ENCODE results near the gene UFC1.
A peak's percentile ranks its signal among the peaks of the same experiment; 100 is the strongest.
"Not testable (repeated sequence)": the region's sequence is repeated elsewhere in the genome, so short reads cannot be mapped to it uniquely, and the experiment has no call there.

UFC1 gene

DNA sequence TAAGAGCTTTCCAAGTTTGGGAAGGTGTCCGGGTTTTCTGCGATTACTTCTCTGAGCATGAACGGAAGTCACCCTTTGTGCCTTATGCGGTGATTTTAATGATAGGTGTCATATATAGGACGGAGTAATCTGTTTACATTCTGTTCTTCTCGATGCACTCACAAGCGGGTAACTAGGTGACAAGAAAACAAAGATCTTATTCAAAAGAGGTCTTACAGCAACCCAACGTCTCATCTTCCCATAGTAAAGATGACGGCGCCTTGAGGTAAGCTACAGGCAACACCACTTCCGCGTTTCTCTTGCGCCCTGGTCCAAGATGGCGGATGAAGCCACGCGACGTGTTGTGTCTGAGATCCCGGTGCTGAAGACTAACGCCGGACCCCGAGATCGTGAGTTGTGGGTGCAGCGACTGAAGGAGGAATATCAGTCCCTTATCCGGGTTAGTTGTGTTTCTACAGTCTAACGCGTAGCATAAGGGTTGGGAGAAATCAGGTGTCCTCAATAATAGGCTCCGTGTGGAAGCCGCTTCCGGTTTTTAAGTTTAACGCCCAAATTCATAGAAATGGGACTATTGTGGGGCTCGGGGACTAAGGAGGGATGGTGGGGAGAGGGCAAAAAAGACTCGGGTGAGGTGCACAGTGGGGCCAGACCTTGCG lies at the start of gene UFC1:
Gene UFC1, plus strand, starts transcription at position 297 of the 656 bp plus-strand sequence. Its CDS starts 20 bp downstream, at position 317.
- H3K4me1 Mint-ChIP-seq, result peaks cover 21% of the 10 kb centered on the region
- peak; percentile 97 for ATAC-seq
- no peaks in the 10 kb centered on the region for H3K27me3 Mint-ChIP-seq
- H3K9me3 Mint-ChIP-seq, result no peaks in the 10 kb centered on the region
- peaks cover 22% of the 10 kb centered on the region for H3K36me3 Mint-ChIP-seq
- peak within 1 kb of the TSS; percentile 98 for H3K4me3 Mint-ChIP-seq
- peak within 1 kb of the TSS; percentile 100 for H3K27ac Mint-ChIP-seq

DNA sequence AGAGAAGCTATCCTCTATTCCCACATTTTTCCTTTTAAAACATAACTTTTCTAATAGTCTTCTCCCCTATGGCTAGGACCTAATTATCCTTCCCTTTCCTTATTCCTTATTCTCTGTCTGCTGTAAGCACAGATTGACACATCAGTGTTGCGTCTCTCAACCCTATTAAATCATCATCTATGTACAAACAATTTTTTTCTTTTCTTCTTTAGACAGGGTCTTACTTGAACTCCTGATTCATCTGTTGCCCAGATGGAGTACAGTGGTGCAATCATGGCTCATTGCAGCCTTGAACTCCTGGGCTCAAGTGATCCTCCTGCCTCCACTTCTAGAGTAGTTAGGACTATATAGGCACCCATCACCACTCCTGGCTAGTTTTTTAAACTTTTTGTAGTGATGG lies 47.3 kb upstream of the UFC1 start:
- Mint-ChIP-seq H3K4me1 (peaks cover 27% of the 10 kb centered on the region), H3K27ac (no peak overlapping the region), H3K36me3 (peaks cover 21% of the 10 kb centered on the region), H3K4me3 (no peak overlapping the region), H3K9me3 (no peaks in the 10 kb centered on the region), H3K27me3 (no peaks in the 10 kb centered on the region)
- no peak for ATAC-seq

DNA sequence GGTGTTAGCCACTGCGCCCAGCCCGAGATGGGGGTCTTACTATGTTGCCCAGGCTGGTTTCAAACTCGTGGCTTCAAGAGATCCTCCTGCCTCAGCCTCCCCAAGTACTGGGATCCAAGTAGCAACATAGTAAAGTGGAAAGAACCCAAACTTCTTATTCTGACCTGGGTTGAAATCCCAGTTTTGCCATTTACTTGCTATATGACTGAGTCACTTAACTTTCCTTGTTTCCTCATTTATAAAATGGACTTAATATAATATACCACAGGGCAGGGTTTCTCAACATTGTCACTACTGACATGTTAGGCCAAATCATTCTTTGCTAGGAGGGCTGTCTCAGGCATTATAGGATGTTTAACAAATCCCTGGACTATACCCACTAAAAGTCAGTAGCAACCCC lies 42.7 kb upstream of the UFC1 start:
- ATAC-seq, result no peak
- Mint-ChIP-seq H3K27ac (peak overlapping the region; percentile 27), H3K4me1 (peaks cover 58% of the 10 kb centered on the region), H3K27me3 (no peaks in the 10 kb centered on the region), H3K9me3 (no peaks in the 10 kb centered on the region), H3K36me3 (peaks cover 19% of the 10 kb centered on the region), H3K4me3 (no peak overlapping the region)

DNA sequence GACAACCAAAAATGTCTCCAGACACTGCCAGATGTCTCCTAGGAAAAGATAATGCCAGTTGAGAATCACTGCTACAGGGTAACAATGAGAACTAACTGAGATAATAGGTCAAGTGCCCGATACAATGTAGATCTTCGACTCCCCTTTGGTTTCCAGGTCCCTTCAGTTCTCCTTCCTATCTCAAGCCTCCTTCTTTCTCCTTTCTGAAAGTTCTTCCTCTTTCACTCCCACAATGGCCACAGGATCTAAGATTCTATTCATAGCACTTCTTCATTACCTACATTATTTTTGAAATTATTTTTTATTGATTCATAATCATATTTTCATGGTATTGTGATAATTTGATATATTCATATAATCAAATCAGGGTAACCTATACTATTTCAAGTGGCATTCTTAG lies 42.3 kb upstream of the UFC1 start:
- H3K36me3 Mint-ChIP-seq, result peaks cover 15% of the 10 kb centered on the region
- H3K9me3 Mint-ChIP-seq, result no peaks in the 10 kb centered on the region
- H3K27ac Mint-ChIP-seq, result peak overlapping the region; percentile 27
- ATAC-seq, result no peak
- no peaks in the 10 kb centered on the region for H3K27me3 Mint-ChIP-seq
- H3K4me3 Mint-ChIP-seq, result no peak overlapping the region
- peaks cover 58% of the 10 kb centered on the region for H3K4me1 Mint-ChIP-seq

DNA sequence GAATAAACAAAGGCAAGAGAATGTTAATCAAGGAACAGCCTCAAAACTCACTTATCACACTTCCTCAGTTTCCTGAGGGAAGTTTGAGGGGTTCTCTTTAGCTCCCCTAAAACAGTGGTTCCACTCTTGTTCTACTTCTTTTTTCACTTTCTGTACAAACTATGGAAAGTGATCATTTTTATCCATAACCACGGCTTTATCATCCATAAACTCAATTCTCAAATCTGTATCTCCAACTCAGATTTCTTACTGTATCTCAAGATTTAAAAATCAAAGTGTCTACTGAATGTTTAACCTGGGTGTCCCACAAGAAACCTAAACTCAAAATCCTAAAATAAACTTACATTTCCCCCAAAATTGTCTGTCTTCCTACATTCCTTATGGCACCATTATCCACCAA lies 39.9 kb upstream of the UFC1 start:
- no peak overlapping the region for H3K27ac Mint-ChIP-seq
- peaks cover 9% of the 10 kb centered on the region for H3K36me3 Mint-ChIP-seq
- no peak for ATAC-seq
- H3K9me3 Mint-ChIP-seq, result no peaks in the 10 kb centered on the region
- peaks cover 69% of the 10 kb centered on the region for H3K4me1 Mint-ChIP-seq
- H3K27me3 Mint-ChIP-seq, result no peaks in the 10 kb centered on the region
- H3K4me3 Mint-ChIP-seq, result no peak overlapping the region

DNA sequence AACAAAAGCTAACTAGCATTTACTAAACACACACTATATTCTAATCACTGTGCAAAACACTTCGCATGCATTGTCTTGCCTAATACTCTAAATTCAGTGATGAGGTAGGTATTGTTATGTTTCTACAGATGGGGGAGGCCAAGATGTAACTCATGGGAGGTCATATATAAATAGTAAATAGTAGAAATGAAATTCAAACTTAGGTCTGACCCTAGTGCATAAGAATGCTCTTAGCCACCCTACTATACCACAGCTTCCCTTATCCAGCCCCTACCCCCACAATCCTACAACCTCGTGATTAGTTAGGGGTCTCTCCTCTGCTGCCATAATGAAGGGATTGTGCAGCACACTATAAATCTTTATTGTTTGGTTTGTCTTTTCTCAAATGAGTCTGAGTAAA lies 39.2 kb upstream of the UFC1 start:
- peaks cover 8% of the 10 kb centered on the region for H3K36me3 Mint-ChIP-seq
- ATAC-seq, result no peak
- H3K4me1 Mint-ChIP-seq, result peaks cover 73% of the 10 kb centered on the region
- no peaks in the 10 kb centered on the region for H3K9me3 Mint-ChIP-seq
- no peak overlapping the region for H3K27ac Mint-ChIP-seq
- H3K27me3 Mint-ChIP-seq, result no peaks in the 10 kb centered on the region
- H3K4me3 Mint-ChIP-seq, result no peak overlapping the region

DNA sequence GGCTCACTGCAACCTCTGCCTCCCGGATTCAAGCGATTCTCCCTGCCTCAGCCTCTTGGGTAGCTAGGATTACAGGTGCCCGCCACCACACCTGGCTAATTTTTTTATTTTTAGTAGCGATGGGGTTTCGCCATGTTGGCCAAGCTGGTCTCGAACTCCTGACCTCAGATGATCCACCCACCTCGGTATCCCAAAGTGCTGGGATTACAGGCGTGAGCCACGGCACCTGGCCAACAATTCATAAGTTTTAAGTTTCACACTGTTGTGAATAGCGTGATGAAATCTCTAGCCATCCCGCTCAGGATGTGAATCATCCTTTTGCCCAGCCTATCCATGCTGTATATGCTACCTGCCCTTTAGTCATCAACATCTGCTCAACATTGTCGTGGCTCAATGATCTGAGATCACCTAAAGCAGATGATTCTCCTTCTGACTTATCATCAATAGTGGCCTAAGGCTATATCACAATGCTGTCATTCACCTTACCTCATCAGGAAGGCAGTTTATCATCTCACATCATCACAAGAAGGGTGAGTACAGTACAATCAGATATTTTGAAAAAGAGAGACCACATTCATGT lies 38.6 kb upstream of the UFC1 start:
- H3K27ac Mint-ChIP-seq, result no peak overlapping the region
- no peaks in the 10 kb centered on the region for H3K27me3 Mint-ChIP-seq
- H3K9me3 Mint-ChIP-seq, result no peaks in the 10 kb centered on the region
- peaks cover 15% of the 10 kb centered on the region for H3K36me3 Mint-ChIP-seq
- H3K4me3 Mint-ChIP-seq, result no peak overlapping the region
- H3K4me1 Mint-ChIP-seq, result peaks cover 79% of the 10 kb centered on the region
- no peak for ATAC-seq

DNA sequence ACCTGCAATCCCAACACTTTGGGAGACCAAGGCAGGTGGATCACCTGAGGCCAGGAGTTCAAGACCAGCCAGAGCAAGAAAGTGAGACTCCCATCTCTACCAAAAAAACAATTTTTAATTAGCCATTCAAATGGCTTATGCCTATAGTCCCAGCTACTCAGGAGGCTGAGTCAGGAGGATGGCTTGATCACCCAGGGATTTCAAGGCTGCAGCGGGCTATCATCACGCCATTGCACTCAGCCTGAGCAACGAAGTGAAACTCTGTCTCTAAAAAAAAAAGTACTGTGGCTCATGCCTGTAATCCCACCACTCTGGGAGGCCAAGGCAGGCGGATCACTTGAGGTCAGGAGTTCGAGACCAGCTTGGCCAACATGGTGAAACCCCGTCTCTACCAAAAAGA lies 37.8 kb upstream of the UFC1 start:
- not testable (repeated sequence) for H3K4me3 Mint-ChIP-seq

DNA sequence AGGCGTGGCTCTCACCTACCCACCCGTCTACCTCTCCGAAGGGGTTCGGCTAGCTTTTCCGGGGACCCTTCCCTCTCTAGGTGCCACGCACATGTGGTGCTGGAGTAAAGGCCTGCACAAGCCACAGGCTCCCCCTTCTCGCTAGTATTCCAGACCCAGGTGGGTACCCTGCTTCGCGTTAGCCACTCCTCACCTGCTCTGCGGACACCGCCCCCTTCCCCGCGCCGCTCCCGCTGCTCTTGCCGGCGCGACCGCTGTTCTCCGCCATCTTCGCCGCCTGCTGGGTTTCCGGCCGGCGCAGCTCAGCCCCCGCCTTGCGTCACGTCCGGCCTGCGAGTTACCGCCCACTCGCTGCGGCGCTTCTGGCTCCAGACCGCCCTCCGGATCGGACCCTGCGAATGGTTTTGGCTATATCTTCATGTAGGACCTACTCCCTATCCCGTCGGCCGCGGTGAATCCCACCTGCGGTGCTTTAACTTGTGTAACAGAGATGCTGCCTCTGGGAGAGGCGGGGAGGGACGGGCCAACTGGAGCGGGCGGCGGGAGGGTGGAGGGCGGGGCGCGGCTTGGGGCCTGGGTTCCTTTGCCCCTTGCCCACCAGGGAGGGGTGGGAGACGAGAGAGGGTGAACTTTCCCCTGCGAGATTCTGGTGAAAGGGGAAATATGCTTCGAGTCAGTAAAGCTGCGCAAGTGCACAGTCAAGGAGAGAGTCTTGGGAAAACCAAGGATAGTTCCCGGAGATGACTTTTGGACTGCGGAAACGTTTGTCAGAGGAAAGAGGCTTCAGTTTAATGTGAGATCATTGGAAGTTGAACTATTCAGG lies 35.8 kb upstream of the UFC1 start, which contains the start of the genes NIT1 and PFDN2:
Gene NIT1, plus strand, starts transcription at position 347 of the 823 bp plus-strand sequence. Its CDS starts 72 bp downstream, at position 419.
Gene PFDN2, minus strand, starts transcription at position 279 of the 823 bp plus-strand sequence. Its CDS starts 11 bp downstream, at position 268.
- Mint-ChIP-seq H3K36me3 (peaks cover 37% of the 10 kb centered on the region), H3K27me3 (no peaks in the 10 kb centered on the region), H3K4me3 (peak within 1 kb of the TSS; percentile 92), H3K27ac (peak within 1 kb of the TSS; percentile 94), H3K4me1 (peaks cover 84% of the 10 kb centered on the region), H3K9me3 (no peaks in the 10 kb centered on the region)
- ATAC-seq, result peak; percentile 93

More for the DNA sequence above, 37.8 kb upstream of the UFC1 start:
- H3K27me3 Mint-ChIP-seq, H3K9me3 Mint-ChIP-seq, ATAC-seq: not testable (repeated sequence)
- peaks cover 84% of the 10 kb centered on the region for H3K4me1 Mint-ChIP-seq
- peaks cover 17% of the 10 kb centered on the region for H3K36me3 Mint-ChIP-seq
- H3K27ac Mint-ChIP-seq, result peak overlapping the region; percentile 94

DNA sequence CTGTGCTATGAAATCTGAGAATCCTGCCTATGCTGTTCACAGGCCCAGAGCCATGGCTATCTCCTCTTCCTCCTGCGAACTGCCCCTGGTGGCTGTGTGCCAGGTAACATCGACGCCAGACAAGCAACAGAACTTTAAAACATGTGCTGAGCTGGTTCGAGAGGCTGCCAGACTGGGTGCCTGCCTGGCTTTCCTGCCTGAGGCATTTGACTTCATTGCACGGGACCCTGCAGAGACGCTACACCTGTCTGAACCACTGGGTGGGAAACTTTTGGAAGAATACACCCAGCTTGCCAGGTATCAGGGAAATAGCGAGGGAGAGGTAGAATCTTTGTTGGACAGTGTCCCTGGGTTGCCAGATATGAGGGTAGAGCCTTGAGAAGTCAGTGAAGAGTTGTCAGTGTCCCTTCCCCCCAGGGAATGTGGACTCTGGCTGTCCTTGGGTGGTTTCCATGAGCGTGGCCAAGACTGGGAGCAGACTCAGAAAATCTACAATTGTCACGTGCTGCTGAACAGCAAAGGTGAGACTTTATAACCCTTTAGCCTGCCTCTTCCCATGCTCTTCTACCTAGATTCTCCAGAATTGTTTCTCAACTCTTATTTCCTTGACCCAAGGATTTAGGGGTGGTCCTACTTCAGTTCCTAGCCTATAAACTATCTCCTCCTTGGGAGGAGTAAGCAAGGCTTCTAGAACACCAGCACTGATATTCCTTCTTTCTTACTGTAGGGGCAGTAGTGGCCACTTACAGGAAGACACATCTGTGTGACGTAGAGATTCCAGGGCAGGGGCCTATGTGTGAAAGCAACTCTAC lies 34.5 kb upstream of the UFC1 start:
- Mint-ChIP-seq H3K9me3 (no peaks in the 10 kb centered on the region), H3K4me3 (peak overlapping the region; percentile 92), H3K4me1 (peaks cover 71% of the 10 kb centered on the region), H3K36me3 (peaks cover 46% of the 10 kb centered on the region), H3K27ac (peak overlapping the region; percentile 94), H3K27me3 (no peaks in the 10 kb centered on the region)
- peak; percentile 45 for ATAC-seq

DNA sequence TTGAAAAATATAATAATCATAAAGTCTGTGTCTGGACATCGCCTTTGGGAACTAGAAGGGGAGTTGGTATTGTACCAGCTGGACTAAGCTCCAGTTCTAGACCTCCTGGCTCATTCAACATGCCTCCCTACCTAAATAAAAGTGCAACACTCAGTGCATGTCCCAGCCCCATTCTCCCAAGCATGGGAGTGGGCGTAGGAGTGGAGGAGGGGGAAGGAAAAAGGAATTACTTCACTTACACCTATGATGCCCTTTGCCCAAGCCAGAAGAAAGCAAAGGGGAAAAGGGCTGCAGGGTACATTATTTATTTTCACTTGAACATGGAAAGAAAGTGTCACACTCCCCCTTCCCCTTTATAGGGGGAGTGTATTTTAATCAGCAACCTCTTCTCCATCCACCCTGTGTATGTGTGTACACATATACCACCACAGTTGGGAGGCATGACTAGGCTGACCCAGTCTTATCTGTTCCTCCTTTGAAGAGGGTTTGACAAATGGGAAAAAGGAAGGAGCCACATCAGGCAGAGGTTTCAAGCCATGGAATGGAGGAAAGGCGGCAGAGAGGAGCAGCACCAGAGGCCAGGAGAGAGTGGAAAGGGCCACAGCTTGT lies 32.6 kb upstream of the UFC1 start:
- no peaks in the 10 kb centered on the region for H3K27me3 Mint-ChIP-seq
- peaks cover 60% of the 10 kb centered on the region for H3K4me1 Mint-ChIP-seq
- H3K4me3 Mint-ChIP-seq, result peak overlapping the region; percentile 29
- H3K27ac Mint-ChIP-seq, result peak overlapping the region; percentile 83
- H3K9me3 Mint-ChIP-seq, result no peaks in the 10 kb centered on the region
- ATAC-seq, result no peak
- peaks cover 55% of the 10 kb centered on the region for H3K36me3 Mint-ChIP-seq

DNA sequence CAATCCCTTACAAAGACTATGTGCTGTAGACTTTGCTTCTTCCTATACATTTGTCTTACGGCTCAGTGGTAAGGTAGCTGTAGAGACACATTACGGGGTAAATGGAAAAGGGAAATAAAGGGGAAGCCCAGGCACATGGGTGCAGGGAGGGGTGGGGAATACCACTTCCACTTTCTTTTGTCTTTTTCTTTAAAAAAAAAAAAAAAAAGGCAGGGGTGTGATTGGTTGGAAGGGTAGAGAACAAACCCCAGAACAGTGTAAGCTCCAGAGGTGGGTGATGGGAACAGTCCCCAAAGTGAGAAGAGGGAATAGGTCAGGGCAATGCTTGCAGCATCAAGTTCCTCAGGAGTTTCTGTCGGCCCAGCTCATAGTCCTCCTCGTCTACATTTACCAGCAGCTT lies 31.9 kb upstream of the UFC1 start:
- Mint-ChIP-seq H3K9me3 (no peaks in the 10 kb centered on the region), H3K4me3 (no peak overlapping the region), H3K4me1 (peaks cover 60% of the 10 kb centered on the region), H3K36me3 (peaks cover 62% of the 10 kb centered on the region), H3K27me3 (no peaks in the 10 kb centered on the region), H3K27ac (peak overlapping the region; percentile 83)
- peak; percentile 39 for ATAC-seq

DNA sequence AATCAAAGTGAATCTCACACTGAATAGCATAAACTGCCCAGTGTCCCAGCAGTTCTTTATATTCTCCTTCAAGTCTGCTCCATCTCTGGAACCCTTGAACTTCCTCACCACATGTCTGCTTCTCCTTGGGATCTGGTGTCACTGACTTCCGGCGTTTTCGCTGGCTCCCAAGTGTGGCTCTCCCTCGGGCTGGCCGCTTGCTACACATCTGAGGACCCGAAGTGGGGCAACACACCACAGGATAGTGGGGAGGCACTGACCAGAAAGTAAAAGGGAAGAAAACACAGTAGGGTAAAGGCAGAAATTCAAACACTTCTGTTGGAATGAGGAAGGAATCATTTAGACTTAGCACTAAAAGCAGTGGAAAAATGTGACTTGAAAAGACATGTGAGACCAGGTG lies 30.8 kb upstream of the UFC1 start:
- H3K4me3 Mint-ChIP-seq, result no peak overlapping the region
- peaks cover 65% of the 10 kb centered on the region for H3K4me1 Mint-ChIP-seq
- no peaks in the 10 kb centered on the region for H3K9me3 Mint-ChIP-seq
- no peaks in the 10 kb centered on the region for H3K27me3 Mint-ChIP-seq
- H3K36me3 Mint-ChIP-seq, result peaks cover 68% of the 10 kb centered on the region
- no peak for ATAC-seq
- peak overlapping the region; percentile 23 for H3K27ac Mint-ChIP-seq

DNA sequence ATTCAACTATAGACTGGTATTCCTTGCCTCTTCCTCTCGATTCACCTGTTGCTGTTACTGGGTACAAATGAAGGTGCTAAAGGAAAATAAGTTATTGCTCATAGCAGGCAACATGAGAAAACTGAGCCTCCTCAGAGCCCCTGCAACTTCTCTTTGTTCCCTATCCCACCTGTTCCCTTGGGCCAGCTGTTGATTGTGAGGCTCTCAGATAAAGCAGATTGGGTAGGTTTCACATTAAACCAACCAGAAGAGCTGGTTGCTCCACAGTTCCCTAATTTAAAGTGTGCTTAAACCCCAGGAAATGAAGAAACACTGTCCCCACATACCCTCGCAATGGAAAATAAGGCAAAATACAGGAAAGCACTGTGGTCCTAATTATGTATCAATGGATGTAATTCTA lies 26.1 kb upstream of the UFC1 start:
- Mint-ChIP-seq H3K36me3 (peaks cover 41% of the 10 kb centered on the region), H3K4me1 (peaks cover 52% of the 10 kb centered on the region), H3K27me3 (no peaks in the 10 kb centered on the region), H3K27ac (peak overlapping the region; percentile 5), H3K9me3 (no peaks in the 10 kb centered on the region), H3K4me3 (no peak overlapping the region)
- ATAC-seq, result no peak
